MCF 10A (cell line): ENCODE measurements around the gene HOXA7. TPM values are rescaled to one million over a fixed set of nuclear protein-coding genes. Genes with fewer than 3 reads are reported as not detected.

Experiments
- BruUV-seq: library from RNA; stranded (reverse); fragments of 400-500 nt; replicated peaks from 2 replicates; lab custom pipeline; 2021; lab: Mats Ljungman, UMichigan
- CTCF ChIA-PET: fragments of 300-600 bp; sonication (Branson Sonifier 250); formaldehyde crosslinking; extraction: SDS; loops from one replicate; lab custom pipeline; 2021; ENCODE audit warnings: antibody characterized with exemption, inconsistent platforms; lab: Yijun Ruan, JAX
- POLR2A ChIA-PET: fragments of 300-600, 350-650 bp; sonication (Branson Sonifier 250); formaldehyde crosslinking; extraction: SDS; loops from one replicate; lab custom pipeline; 2020; ENCODE audit warnings: antibody characterized with exemption, inconsistent platforms; lab: Yijun Ruan, JAX
- DNase-seq: peaks from one replicate; pipeline ENCODE4 v3.0.0-alpha.2; 2018; ENCODE audit not compliant: unreplicated experiment
- H3K27ac Mint-ChIP-seq: one replicate; pipeline ENCODE4 v1.8.0; 2022; ENCODE audit warnings: mild to moderate bottlenecking, low read depth, mixed read lengths; ENCODE audit not compliant: unreplicated experiment
- H3K27me3 Mint-ChIP-seq: one replicate; pipeline ENCODE4 v1.8.0; 2022; ENCODE audit warnings: mixed read lengths; ENCODE audit not compliant: insufficient read depth, unreplicated experiment
- H3K36me3 Mint-ChIP-seq: one replicate; pipeline ENCODE4 v1.8.0; 2022; ENCODE audit warnings: mild to moderate bottlenecking, moderate library complexity, mixed read lengths; ENCODE audit not compliant: insufficient read depth, unreplicated experiment
- H3K4me1 Mint-ChIP-seq: one replicate; pipeline ENCODE4 v1.8.0; 2022; ENCODE audit warnings: mixed read lengths; ENCODE audit not compliant: insufficient read depth, unreplicated experiment
- H3K4me3 Mint-ChIP-seq: one replicate; pipeline ENCODE4 v1.8.0; 2022; ENCODE audit warnings: mild to moderate bottlenecking, moderate library complexity, mixed read lengths; ENCODE audit not compliant: unreplicated experiment
- H3K9me3 Mint-ChIP-seq: one replicate; pipeline ENCODE4 v1.8.0; 2022; ENCODE audit warnings: mixed read lengths; ENCODE audit not compliant: unreplicated experiment
- intact Hi-C: fragments of 100-400 bp; cut with micrococcal nuclease; formaldehyde crosslinking; loops from 2 replicates; pipeline ENCODE4 v1.14.1; 2022
- total RNA-seq: library from RNA; stranded (reverse); gene quantifications from 2 replicates; pipeline ENCODE4 v1.2.3, GENCODE V29; 2022
- TF ChIP-seq, protein P1 (sequence below): fragments of 200-600 bp; IDR thresholded peaks from one replicate; pipeline ENCODE4 v1.8.0; 2022; ENCODE audit warnings: antibody characterized with exemption, mild to moderate bottlenecking; ENCODE audit not compliant: unreplicated experiment

The HOXA7 gene
- total RNA-seq, 1 experiment from 2014 or later = 0.44 TPM

DNA sequence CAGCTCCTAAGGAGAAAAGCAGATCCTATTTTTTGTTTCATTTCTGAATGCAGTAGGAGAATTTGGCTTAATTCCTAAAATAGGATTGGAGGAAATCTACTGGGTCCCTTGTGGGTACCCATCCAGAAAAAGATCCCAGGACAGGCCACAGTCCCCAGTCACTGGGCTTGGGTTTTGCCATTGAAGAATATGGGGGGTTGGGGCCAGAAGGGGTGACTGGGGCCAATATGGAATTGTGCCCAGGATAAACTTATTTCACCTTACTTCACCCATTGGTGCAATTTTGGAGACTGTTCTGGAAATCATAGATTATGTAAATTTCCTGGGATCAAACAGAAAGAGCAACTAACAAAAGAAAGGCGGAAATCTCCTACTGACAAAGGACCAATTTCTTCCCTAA is 18.0 kb downstream of the HOXA7 start:
- H3K36me3 Mint-ChIP-seq = peaks cover 24% of the 10 kb centered on the region
- POLR2A ChIA-PET = interaction anchor here (0.7 to 1.3 kb wide), 3 partner anchors 10 to 478 kb away, joined by 3 read pairs; no protein-coding TSS in a partner anchor
- peak overlapping the region; percentile 99 for H3K27ac Mint-ChIP-seq
- peak overlapping the region; percentile 100 for H3K4me3 Mint-ChIP-seq
- DNase-seq = no peak
- H3K4me1 Mint-ChIP-seq = peaks cover 63% of the 10 kb centered on the region
- CTCF ChIA-PET = no interaction called here
- H3K27me3 Mint-ChIP-seq = no peaks in the 10 kb centered on the region
- no TSS peak for BruUV-seq
- TF ChIP-seq, protein P1, sequence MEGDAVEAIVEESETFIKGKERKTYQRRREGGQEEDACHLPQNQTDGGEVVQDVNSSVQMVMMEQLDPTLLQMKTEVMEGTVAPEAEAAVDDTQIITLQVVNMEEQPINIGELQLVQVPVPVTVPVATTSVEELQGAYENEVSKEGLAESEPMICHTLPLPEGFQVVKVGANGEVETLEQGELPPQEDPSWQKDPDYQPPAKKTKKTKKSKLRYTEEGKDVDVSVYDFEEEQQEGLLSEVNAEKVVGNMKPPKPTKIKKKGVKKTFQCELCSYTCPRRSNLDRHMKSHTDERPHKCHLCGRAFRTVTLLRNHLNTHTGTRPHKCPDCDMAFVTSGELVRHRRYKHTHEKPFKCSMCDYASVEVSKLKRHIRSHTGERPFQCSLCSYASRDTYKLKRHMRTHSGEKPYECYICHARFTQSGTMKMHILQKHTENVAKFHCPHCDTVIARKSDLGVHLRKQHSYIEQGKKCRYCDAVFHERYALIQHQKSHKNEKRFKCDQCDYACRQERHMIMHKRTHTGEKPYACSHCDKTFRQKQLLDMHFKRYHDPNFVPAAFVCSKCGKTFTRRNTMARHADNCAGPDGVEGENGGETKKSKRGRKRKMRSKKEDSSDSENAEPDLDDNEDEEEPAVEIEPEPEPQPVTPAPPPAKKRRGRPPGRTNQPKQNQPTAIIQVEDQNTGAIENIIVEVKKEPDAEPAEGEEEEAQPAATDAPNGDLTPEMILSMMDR = no peak
- no peaks in the 10 kb centered on the region for H3K9me3 Mint-ChIP-seq
- intact Hi-C loops = no loop called here

DNA sequence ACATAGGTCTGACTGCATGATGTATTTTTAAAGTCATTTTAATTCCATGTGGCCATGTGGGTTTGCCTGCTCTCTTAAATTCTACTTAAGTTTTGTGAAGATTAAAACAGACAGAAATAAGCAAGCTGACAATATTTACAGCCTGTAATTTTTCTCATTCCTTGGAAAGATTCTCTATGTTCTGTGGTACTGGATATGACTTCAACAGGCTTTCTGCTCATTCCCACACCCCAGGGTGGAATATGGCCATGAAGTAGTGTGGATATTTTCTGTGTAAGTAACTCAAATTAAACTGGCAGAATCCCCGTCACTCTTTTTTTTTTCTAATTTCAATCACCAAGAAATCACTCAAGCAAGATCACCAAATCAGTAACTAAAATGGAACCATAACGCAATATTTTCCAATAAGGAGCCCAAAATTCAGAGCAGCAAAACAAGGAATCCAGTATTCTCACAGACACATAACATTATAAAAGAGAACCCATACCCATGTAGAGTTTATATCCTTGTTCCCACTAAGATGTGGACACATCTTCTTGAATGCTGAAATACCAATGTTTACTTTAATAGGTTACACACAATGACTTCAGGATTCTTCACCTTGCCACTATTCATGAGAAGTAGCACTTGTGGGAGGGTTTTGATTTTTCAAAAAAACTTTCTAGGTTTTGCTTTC is 18.7 kb downstream of the HOXA7 start:
- DNase-seq = peak; percentile 56
- POLR2A ChIA-PET = interaction anchor here (0.7 to 1.3 kb wide), 5 partner anchors 10 to 938 kb away, joined by 3 read pairs; no protein-coding TSS in a partner anchor
- H3K4me1 Mint-ChIP-seq = peaks cover 63% of the 10 kb centered on the region
- intact Hi-C loops = no loop called here
- H3K27ac Mint-ChIP-seq = peak overlapping the region; percentile 99
- CTCF ChIA-PET = no interaction called here
- no TSS peak for BruUV-seq
- H3K27me3 Mint-ChIP-seq = no peaks in the 10 kb centered on the region
- peak overlapping the region; percentile 100 for H3K4me3 Mint-ChIP-seq
- peaks cover 23% of the 10 kb centered on the region for H3K36me3 Mint-ChIP-seq
- no peaks in the 10 kb centered on the region for H3K9me3 Mint-ChIP-seq
- TF ChIP-seq, protein P1 = no peak

DNA sequence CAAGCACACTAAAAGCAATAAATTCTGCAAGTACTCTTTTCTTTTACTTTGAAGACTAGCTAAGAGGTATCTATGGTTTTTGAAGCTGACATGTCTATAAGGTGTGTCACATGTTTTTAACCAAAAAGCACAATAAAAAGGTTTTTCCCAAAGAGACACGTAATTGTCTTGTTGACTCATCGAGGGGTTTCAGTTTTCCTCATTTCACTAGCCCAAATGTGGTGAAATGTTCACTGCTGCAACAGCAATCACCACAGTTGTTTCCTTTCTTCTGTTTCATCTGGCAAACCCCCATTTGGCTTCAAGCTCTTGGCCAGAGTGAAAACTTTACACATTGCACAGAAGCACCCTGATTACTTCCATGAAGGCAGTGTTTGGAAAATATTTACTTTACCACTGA is 22.1 kb downstream of the HOXA7 start:
- ChIA-PET CTCF (interaction anchor here (0.6 to 4.5 kb wide), 6 partner anchors 9 to 1242 kb away, joined by 3 to 19 read pairs (median 3); partner anchors contain the start of gene HOXA5), POLR2A (interaction anchor here (0.7 to 2.9 kb wide), 9 partner anchors 9 to 934 kb away, joined by 3 to 13 read pairs (median 5); partner anchors contain the start of gene HOXA5)
- peaks cover 7% of the 10 kb centered on the region for H3K36me3 Mint-ChIP-seq
- H3K27ac Mint-ChIP-seq = peak overlapping the region; percentile 95
- peaks cover 48% of the 10 kb centered on the region for H3K4me1 Mint-ChIP-seq
- DNase-seq = peak; percentile 98
- TF ChIP-seq, protein P1 = no peak
- intact Hi-C loops = no loop called here
- H3K4me3 Mint-ChIP-seq = peak overlapping the region; percentile 42
- BruUV-seq = no TSS peak
- no peaks in the 10 kb centered on the region for H3K27me3 Mint-ChIP-seq
- H3K9me3 Mint-ChIP-seq = no peaks in the 10 kb centered on the region

DNA sequence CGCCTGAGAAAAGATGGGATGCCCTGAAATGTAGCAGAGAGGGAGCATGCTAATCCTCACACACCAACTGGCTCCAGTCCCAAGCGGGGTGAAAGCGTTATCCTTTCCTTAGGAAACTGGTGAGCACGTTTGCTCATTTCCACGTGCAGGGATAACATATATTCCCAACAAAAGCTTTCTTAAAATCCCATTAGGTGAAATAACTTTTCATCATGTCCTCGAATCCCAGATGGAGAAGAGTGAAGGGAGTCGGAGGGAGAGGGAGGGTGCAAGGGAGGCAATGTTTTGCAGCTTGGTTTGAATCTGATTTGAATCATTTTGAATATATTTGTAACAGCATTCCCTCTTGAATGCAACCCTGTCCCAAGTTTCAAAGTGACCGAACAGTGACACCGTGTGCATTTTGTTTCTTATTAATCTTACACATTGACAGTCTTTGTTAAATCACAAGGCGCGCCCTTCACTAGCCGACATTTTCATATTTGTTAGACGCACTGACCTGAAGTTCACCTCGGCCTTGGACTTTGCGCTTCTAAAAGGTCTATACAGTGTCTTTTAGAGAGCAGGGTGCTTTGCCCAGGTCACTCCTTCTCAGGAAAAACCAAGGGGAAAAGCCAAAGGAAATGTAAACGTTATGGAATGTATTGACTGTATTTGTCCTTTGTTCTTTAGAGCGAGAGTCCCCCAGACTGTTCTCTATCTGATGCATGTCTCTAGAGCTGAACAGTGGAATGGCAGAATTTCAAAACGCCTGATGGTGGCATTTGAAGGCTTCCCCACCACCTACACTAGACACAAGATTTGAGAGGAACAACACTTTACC is 22.9 kb downstream of the HOXA7 start:
- intact Hi-C loops = no loop called here
- Mint-ChIP-seq H3K4me3 (peak overlapping the region; percentile 42), H3K27ac (peak overlapping the region; percentile 95), H3K9me3 (no peaks in the 10 kb centered on the region), H3K27me3 (no peaks in the 10 kb centered on the region), H3K36me3 (peaks cover 7% of the 10 kb centered on the region), H3K4me1 (peaks cover 50% of the 10 kb centered on the region)
- BruUV-seq = no TSS peak
- ChIA-PET POLR2A (interaction anchor here (1.0 to 2.9 kb wide), 6 partner anchors 10 to 294 kb away, joined by 3 to 13 read pairs (median 4); partner anchors contain the start of genes HOXA5 and HOXA9), CTCF (interaction anchor here (0.6 to 4.5 kb wide), 7 partner anchors 10 to 341 kb away, joined by 3 to 19 read pairs (median 3); partner anchors contain the start of gene HOXA5)
- no peak for DNase-seq
- TF ChIP-seq, protein P1 = no peak
